ENCODE measurements around the gene MED26. TPM values are rescaled to one million over a fixed set of nuclear protein-coding genes. Genes with fewer than 3 reads are reported as not detected.

MED26 gene
- total and polyA plus RNA-seq, 8 donors: 0.58 to 41.7 (median 4.3) TPM

GRCh38 chr19:16626796-16627192 is 1.2 kb downstream of the MED26 start:
- Histone ChIP-seq H3K27ac (peak overlapping the region; percentile 79 to 99 (median 98)), H3K9me3 (no peaks in the 10 kb centered on the region), H3K36me3 (peaks cover 0 to 36% (median 33%) of the 10 kb centered on the region in 4 donors), H3K4me1 (peaks cover 33 to 60% (median 49%) of the 10 kb centered on the region in 4 donors), H3K4me3 (peak overlapping the region; percentile 95 to 100 (median 96)), H3K27me3 (no peaks in the 10 kb centered on the region)
- DNase-seq: peak in 1 of 2 donors; percentile 33
- intact Hi-C loops (cut with DNase I; ENCODE audit: low total_unique reads): loop anchor here (5.0 kb wide), 1 partner anchor 54 kb away; the partner anchor contains the start of gene SLC35E1
- no peak for TF ChIP-seq EP300 (IDR thresholded peaks at IDR 0.05)
- TF ChIP-seq POLR2A (IDR thresholded peaks at IDR 0.05): no peak
- TF ChIP-seq POLR2AphosphoS5 (IDR thresholded peaks at IDR 0.05): no peak
- TF ChIP-seq CTCF (IDR thresholded peaks at IDR 0.05): no peak
- 0 to 5% (median 2%) methylated on average over 6 to 12 of the region's 12 CpGs for WGBS, 5 donors

GRCh38 chr19:16625163-16625958 is 2.6 kb downstream of the MED26 start:
- peak overlapping the region in 1 of 5 donors; percentile 7 for H3K27ac ChIP-seq
- H3K27me3 ChIP-seq: no peaks in the 10 kb centered on the region
- intact Hi-C loops (cut with DNase I; ENCODE audit: low total_unique reads): loop anchor here (5.0 kb wide), 1 partner anchor 53 kb away; the partner anchor contains the start of gene SLC35E1
- H3K36me3 ChIP-seq: peaks cover 0 to 23% (median 20%) of the 10 kb centered on the region in 4 donors
- TF ChIP-seq POLR2A (IDR thresholded peaks at IDR 0.05) (no peak), EP300 (IDR thresholded peaks at IDR 0.05) (no peak), CTCF (IDR thresholded peaks at IDR 0.05) (no peak), POLR2AphosphoS5 (IDR thresholded peaks at IDR 0.05) (no peak)
- H3K9me3 ChIP-seq: no peaks in the 10 kb centered on the region
- WGBS, 5 donors: 48 to 66% (median 57%) methylated on average over 16 of the region's 16 CpGs
- no peak overlapping the region for H3K4me3 ChIP-seq
- H3K4me1 ChIP-seq: peaks cover 42 to 74% (median 56%) of the 10 kb centered on the region in 4 donors
- no peak for DNase-seq

- no peak for DNase-seq
- Histone ChIP-seq H3K4me1 (peaks cover 45 to 76% (median 58%) of the 10 kb centered on the region in 4 donors), H3K9me3 (no peaks in the 10 kb centered on the region), H3K27ac (no peak overlapping the region), H3K27me3 (no peaks in the 10 kb centered on the region), H3K4me3 (no peak overlapping the region), H3K36me3 (peaks cover 0 to 19% (median 14%) of the 10 kb centered on the region in 4 donors)
- no peak for TF ChIP-seq CTCF (IDR thresholded peaks at IDR 0.05)
- no peak for TF ChIP-seq POLR2AphosphoS5 (IDR thresholded peaks at IDR 0.05)
- no peak for TF ChIP-seq EP300 (IDR thresholded peaks at IDR 0.05)
- no peak for TF ChIP-seq POLR2A (IDR thresholded peaks at IDR 0.05)
- intact Hi-C loops (cut with DNase I; ENCODE audit: low total_unique reads): no loop called here
- WGBS, 5 donors: 73 to 85% (median 81%) methylated on average over 8 to 10 of the region's 10 CpGs
Observed at GRCh38 chr19:16624236-16624635, 3.8 kb downstream of the MED26 start.

- H3K36me3 ChIP-seq: peaks cover 0 to 19% (median 14%) of the 10 kb centered on the region in 4 donors
- H3K4me3 ChIP-seq: no peak overlapping the region
- H3K27ac ChIP-seq: no peak overlapping the region
- H3K4me1 ChIP-seq: peaks cover 44 to 76% (median 57%) of the 10 kb centered on the region in 4 donors
- no peaks in the 10 kb centered on the region for H3K9me3 ChIP-seq
- 75 to 83% (median 80%) methylated on average over 6 of the region's 6 CpGs for WGBS, 5 donors
- intact Hi-C loops (cut with DNase I; ENCODE audit: low total_unique reads): no loop called here
- no peak for DNase-seq
- TF ChIP-seq POLR2A (IDR thresholded peaks at IDR 0.05) (no peak), CTCF (IDR thresholded peaks at IDR 0.05) (no peak), EP300 (IDR thresholded peaks at IDR 0.05) (no peak), POLR2AphosphoS5 (IDR thresholded peaks at IDR 0.05) (no peak)
- H3K27me3 ChIP-seq: no peaks in the 10 kb centered on the region
Observed at GRCh38 chr19:16623576-16623975, 4.4 kb downstream of the MED26 start.
